Middle frontal gyrus (tissue), 1 donor: ENCODE measurements around the gene CGREF1.

Source experiments
- DNase-seq: peaks from one replicate; pipeline ENCODE4 v3.0.0-alpha.2; 2015; ENCODE audit warnings: low spot score; ENCODE audit errors: extremely low spot score

The CGREF1 gene

GRCh38 chr2:27118525-27119329 lies at the start of gene CGREF1:
Gene CGREF1 (minus strand): TSS chr2:27119128. CDS start chr2:27104366, 14,762 bp downstream.
- no peak for DNase-seq

GRCh38 chr2:27164960-27165763 lies 46.2 kb upstream of the CGREF1 start:
- no peak for DNase-seq

- no peak for DNase-seq
Observed at GRCh38 chr2:27162151-27163121, 43.5 kb upstream of the CGREF1 start.

- DNase-seq = no peak
Observed at GRCh38 chr2:27160191-27160590, 41.3 kb upstream of the CGREF1 start.

GRCh38 chr2:27159271-27159670 lies 40.3 kb upstream of the CGREF1 start:
- DNase-seq = no peak

- no peak for DNase-seq
Observed at GRCh38 chr2:27158468-27158867, 39.5 kb upstream of the CGREF1 start.

- DNase-seq = no peak
Observed at GRCh38 chr2:27155069-27155520, 36.2 kb upstream of the CGREF1 start.

GRCh38 chr2:27154488-27154887 lies 35.6 kb upstream of the CGREF1 start:
- no peak for DNase-seq

GRCh38 chr2:27152796-27153464 lies 34.0 kb upstream of the CGREF1 start:
- DNase-seq = no peak

GRCh38 chr2:27152102-27152795 lies 33.3 kb upstream of the CGREF1 start:
- DNase-seq = no peak

- DNase-seq = no peak
Observed at GRCh38 chr2:27150639-27151230, 31.8 kb upstream of the CGREF1 start.

- no peak for DNase-seq
Observed at GRCh38 chr2:27149570-27150405, 30.9 kb upstream of the CGREF1 start.

GRCh38 chr2:27148801-27149439 lies 30.0 kb upstream of the CGREF1 start, which contains the start of gene TCF23:
Gene TCF23 (plus strand): TSS chr2:27149004. CDS start chr2:27149134, 130 bp downstream.
- no peak for DNase-seq

- no peak for DNase-seq
Observed at GRCh38 chr2:27147935-27148334, 29.0 kb upstream of the CGREF1 start.

- DNase-seq = no peak
Observed at GRCh38 chr2:27145682-27146081, 26.8 kb upstream of the CGREF1 start.

GRCh38 chr2:27143285-27143684 lies 24.4 kb upstream of the CGREF1 start:
- no peak for DNase-seq

- DNase-seq = no peak
Observed at GRCh38 chr2:27139310-27139709, 20.4 kb upstream of the CGREF1 start, which contains the start of gene PRR30. Gene PRR30 (minus strand): TSS chr2:27139410. CDS start chr2:27138329, 1,081 bp downstream.

GRCh38 chr2:27138111-27138510 lies 19.2 kb upstream of the CGREF1 start:
- DNase-seq = no peak
